IPS-20b (cell line): ENCODE data around the gene LRIG3.
"Not testable (repeated sequence)": the region's sequence is repeated elsewhere in the genome, so short reads cannot be mapped to it uniquely, and the experiment has no call there.

Source experiments
- H3K27ac ChIP-seq: one replicate; pipeline ENCODE4 v1.5.1; 2013; ENCODE audit warnings: low read length
- H3K27me3 ChIP-seq: 2 replicates; pipeline ENCODE4 v1.6.1; 2013; ENCODE audit warnings: mild to moderate bottlenecking, low read length, inconsistent platforms; ENCODE audit not compliant: insufficient read depth
- H3K36me3 ChIP-seq: 2 replicates; pipeline ENCODE4 v1.6.1; 2013; ENCODE audit warnings: low read depth, mild to moderate bottlenecking, inconsistent platforms, low read length, moderate library complexity; ENCODE audit not compliant: insufficient read depth
- H3K4me1 ChIP-seq: 2 replicates; pipeline ENCODE4 v1.6.1; 2013; ENCODE audit warnings: mild to moderate bottlenecking, control low read depth, inconsistent platforms, low read length, moderate library complexity; ENCODE audit not compliant: insufficient read depth
- H3K4me3 ChIP-seq: 2 replicates; pipeline ENCODE4 v1.5.1; 2013; ENCODE audit warnings: mild to moderate bottlenecking, low read length, inconsistent platforms
- H3K9ac ChIP-seq: 2 replicates; pipeline ENCODE4 v1.6.1; 2013; ENCODE audit warnings: low read depth, mild to moderate bottlenecking, inconsistent platforms, low read length, moderate library complexity
- H3K9me3 ChIP-seq: 2 replicates; pipeline ENCODE4 v1.6.1; 2013; ENCODE audit warnings: mild to moderate bottlenecking, low read depth, low read length, inconsistent platforms; ENCODE audit not compliant: insufficient read depth

The LRIG3 gene

GRCh38 chr12:58917699-58918468 is 2.4 kb downstream of the LRIG3 start:
- peaks cover 10% of the 10 kb centered on the region for H3K27me3 ChIP-seq
- no peaks in the 10 kb centered on the region for H3K9me3 ChIP-seq
- no peak overlapping the region for H3K27ac ChIP-seq
- H3K9ac ChIP-seq, result no peak overlapping the region; the same call in 1 of the 2 replicates
- peaks cover 42% of the 10 kb centered on the region; the same call in 1 of the 2 replicates for H3K4me1 ChIP-seq
- peak overlapping the region; percentile 86 for H3K4me3 ChIP-seq
- H3K36me3 ChIP-seq, result peaks cover 7% of the 10 kb centered on the region

- Histone ChIP-seq H3K4me1 (peaks cover 42% of the 10 kb centered on the region; the same call in 1 of the 2 replicates), H3K27ac (no peak overlapping the region), H3K27me3 (peaks cover 10% of the 10 kb centered on the region), H3K9me3 (no peaks in the 10 kb centered on the region), H3K9ac (peak overlapping the region; percentile 35; the same call in 1 of the 2 replicates), H3K4me3 (peak overlapping the region; percentile 86), H3K36me3 (peaks cover 12% of the 10 kb centered on the region)
Measured at GRCh38 chr12:58916921-58917511, 3.3 kb downstream of the LRIG3 start.

GRCh38 chr12:58916161-58916621 is 4.1 kb downstream of the LRIG3 start:
- H3K4me3 ChIP-seq, result peak overlapping the region; percentile 86; the same call in 1 of the 2 replicates
- no peaks in the 10 kb centered on the region for H3K9me3 ChIP-seq
- H3K27ac ChIP-seq, result no peak overlapping the region
- peaks cover 18% of the 10 kb centered on the region for H3K36me3 ChIP-seq
- peaks cover 10% of the 10 kb centered on the region for H3K27me3 ChIP-seq
- peak overlapping the region; percentile 11; the same call in 1 of the 2 replicates for H3K9ac ChIP-seq
- peaks cover 42% of the 10 kb centered on the region; the same call in 1 of the 2 replicates for H3K4me1 ChIP-seq

DNA sequence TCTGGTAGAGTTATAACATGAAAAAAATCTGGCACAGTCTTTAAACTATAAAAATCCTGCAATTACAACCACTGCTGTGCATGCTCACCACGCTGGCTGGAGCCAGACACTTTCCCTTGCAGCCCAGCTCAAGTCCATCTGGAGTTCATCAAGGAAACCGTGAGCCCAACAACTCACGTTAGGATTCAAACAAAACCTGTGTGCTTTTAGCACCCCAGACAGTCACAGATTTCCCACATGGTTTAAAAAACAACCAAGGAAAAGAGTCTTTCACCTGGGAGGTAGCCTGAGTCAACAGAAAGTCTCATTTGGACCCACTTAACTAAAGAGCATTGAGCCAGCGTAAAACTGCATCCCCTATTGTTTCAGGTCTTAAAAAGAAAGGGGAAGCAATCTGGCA is 4.7 kb downstream of the LRIG3 start:
- H3K36me3 ChIP-seq, result peaks cover 23% of the 10 kb centered on the region
- peaks cover 10% of the 10 kb centered on the region for H3K27me3 ChIP-seq
- peaks cover 38% of the 10 kb centered on the region; the same call in 1 of the 2 replicates for H3K4me1 ChIP-seq
- no peak overlapping the region for H3K27ac ChIP-seq
- H3K9me3 ChIP-seq, result no peaks in the 10 kb centered on the region
- no peak overlapping the region for H3K4me3 ChIP-seq
- H3K9ac ChIP-seq, result no peak overlapping the region

GRCh38 chr12:58915037-58915436 is 5.3 kb downstream of the LRIG3 start:
- Histone ChIP-seq H3K9me3 (no peaks in the 10 kb centered on the region), H3K36me3 (peaks cover 23% of the 10 kb centered on the region), H3K4me3 (no peak overlapping the region), H3K27me3 (peaks cover 10% of the 10 kb centered on the region), H3K27ac (no peak overlapping the region), H3K4me1 (peaks cover 40% of the 10 kb centered on the region; the same call in 1 of the 2 replicates), H3K9ac (no peak overlapping the region)

- Histone ChIP-seq H3K4me1 (peaks cover 41% of the 10 kb centered on the region; the same call in 1 of the 2 replicates), H3K27me3 (peaks cover 8% of the 10 kb centered on the region), H3K36me3 (peaks cover 23% of the 10 kb centered on the region), H3K27ac (no peak overlapping the region), H3K9me3 (no peaks in the 10 kb centered on the region), H3K9ac (no peak overlapping the region), H3K4me3 (no peak overlapping the region)
Measured at GRCh38 chr12:58914457-58914856, 5.8 kb downstream of the LRIG3 start.

- Histone ChIP-seq H3K27me3 (no peaks in the 10 kb centered on the region), H3K4me3 (no peak overlapping the region), H3K9me3 (no peaks in the 10 kb centered on the region), H3K27ac (no peak overlapping the region), H3K36me3 (peaks cover 29% of the 10 kb centered on the region; the same call in 1 of the 2 replicates), H3K9ac (no peak overlapping the region), H3K4me1 (peaks cover 9% of the 10 kb centered on the region; the same call in 1 of the 2 replicates)
Measured at GRCh38 chr12:58907391-58907790, 12.9 kb downstream of the LRIG3 start.

DNA sequence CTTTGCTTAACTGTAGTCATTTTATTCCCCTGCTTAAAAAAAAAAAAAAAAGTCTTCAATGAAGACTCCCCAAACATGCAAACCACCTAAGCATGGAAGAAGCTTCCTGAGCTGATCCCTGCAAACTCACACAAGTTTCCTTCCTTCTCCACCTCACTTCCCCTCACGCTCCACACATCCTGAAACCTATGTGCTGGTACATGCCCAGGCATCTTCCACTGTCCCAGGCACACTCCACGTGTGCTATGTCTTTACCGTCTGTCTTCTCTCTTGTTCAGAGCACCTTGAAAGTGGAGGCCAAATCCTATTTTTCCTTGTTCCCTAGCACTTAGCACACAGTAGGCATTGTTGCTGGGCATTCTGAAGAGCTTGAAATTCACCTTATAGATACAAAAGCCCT is 13.4 kb downstream of the LRIG3 start:
- Histone ChIP-seq H3K4me1 (peaks cover 9% of the 10 kb centered on the region; the same call in 1 of the 2 replicates), H3K4me3 (no peak overlapping the region), H3K9ac (no peak overlapping the region), H3K27me3 (no peaks in the 10 kb centered on the region), H3K9me3 (no peaks in the 10 kb centered on the region), H3K36me3 (peaks cover 27% of the 10 kb centered on the region; the same call in 1 of the 2 replicates), H3K27ac (no peak overlapping the region)

GRCh38 chr12:58905422-58905821 is 14.9 kb downstream of the LRIG3 start:
- Histone ChIP-seq H3K4me3 (no peak overlapping the region), H3K9ac (no peak overlapping the region), H3K27me3 (no peaks in the 10 kb centered on the region), H3K27ac (no peak overlapping the region), H3K36me3 (peaks cover 18% of the 10 kb centered on the region; the same call in 1 of the 2 replicates), H3K4me1 (peaks cover 5% of the 10 kb centered on the region; the same call in 1 of the 2 replicates), H3K9me3 (no peaks in the 10 kb centered on the region)

GRCh38 chr12:58902726-58903125 is 17.6 kb downstream of the LRIG3 start:
- H3K36me3 ChIP-seq, result peaks cover 15% of the 10 kb centered on the region; the same call in 1 of the 2 replicates
- H3K27ac ChIP-seq, H3K4me1 ChIP-seq, H3K9ac ChIP-seq, H3K4me3 ChIP-seq, H3K27me3 ChIP-seq, H3K9me3 ChIP-seq: not testable (repeated sequence)

- no peak overlapping the region for H3K4me3 ChIP-seq
- no peak overlapping the region for H3K27ac ChIP-seq
- no peaks in the 10 kb centered on the region for H3K9me3 ChIP-seq
- no peaks in the 10 kb centered on the region for H3K27me3 ChIP-seq
- peaks cover 8% of the 10 kb centered on the region; the same call in 1 of the 2 replicates for H3K36me3 ChIP-seq
- no peaks in the 10 kb centered on the region for H3K4me1 ChIP-seq
- no peak overlapping the region for H3K9ac ChIP-seq
Measured at GRCh38 chr12:58901664-58902063, 18.6 kb downstream of the LRIG3 start.
